GM12874 (cell line): ENCODE data around the gene KCNT1.
A peak's percentile ranks its signal among the peaks of the same experiment; 100 is the strongest.

ENCODE experiments used
- TF ChIP-seq, protein P1 (sequence below): IDR thresholded peaks from 2 replicates; pipeline ENCODE4 v1.5.1; 2011; ENCODE audit warnings: low read depth, mild to moderate bottlenecking, control low read depth, low read length, moderate library complexity; ENCODE audit not compliant: insufficient read depth

The KCNT1 gene

DNA sequence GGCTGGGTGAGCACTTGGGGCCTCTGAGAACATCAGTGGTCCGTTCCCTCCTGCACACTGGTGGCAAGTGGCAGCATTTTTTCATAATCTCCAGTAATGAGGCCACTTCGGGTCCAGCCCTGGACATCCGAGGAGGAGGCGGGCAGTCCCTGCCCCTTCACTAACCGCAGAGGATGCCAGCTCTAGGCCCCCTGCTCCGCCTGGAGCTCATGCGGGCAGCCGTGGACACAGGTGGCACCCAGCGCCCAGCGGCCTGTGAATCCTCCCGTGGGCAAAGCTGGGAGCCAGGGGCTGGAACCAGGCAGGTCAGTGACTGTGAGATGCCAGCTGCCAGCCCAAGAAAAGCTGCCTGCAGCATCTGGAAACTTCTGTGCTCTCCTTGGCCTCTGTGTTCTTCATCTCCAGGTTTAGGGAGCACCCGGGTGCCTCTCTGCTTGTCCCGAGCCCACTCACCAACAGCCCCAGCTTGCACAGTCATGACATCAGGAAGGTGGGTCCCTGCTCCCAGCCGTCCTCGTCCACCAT is 92.4 kb downstream of the KCNT1 start:
- TF ChIP-seq, protein P1, sequence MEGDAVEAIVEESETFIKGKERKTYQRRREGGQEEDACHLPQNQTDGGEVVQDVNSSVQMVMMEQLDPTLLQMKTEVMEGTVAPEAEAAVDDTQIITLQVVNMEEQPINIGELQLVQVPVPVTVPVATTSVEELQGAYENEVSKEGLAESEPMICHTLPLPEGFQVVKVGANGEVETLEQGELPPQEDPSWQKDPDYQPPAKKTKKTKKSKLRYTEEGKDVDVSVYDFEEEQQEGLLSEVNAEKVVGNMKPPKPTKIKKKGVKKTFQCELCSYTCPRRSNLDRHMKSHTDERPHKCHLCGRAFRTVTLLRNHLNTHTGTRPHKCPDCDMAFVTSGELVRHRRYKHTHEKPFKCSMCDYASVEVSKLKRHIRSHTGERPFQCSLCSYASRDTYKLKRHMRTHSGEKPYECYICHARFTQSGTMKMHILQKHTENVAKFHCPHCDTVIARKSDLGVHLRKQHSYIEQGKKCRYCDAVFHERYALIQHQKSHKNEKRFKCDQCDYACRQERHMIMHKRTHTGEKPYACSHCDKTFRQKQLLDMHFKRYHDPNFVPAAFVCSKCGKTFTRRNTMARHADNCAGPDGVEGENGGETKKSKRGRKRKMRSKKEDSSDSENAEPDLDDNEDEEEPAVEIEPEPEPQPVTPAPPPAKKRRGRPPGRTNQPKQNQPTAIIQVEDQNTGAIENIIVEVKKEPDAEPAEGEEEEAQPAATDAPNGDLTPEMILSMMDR = no peak

DNA sequence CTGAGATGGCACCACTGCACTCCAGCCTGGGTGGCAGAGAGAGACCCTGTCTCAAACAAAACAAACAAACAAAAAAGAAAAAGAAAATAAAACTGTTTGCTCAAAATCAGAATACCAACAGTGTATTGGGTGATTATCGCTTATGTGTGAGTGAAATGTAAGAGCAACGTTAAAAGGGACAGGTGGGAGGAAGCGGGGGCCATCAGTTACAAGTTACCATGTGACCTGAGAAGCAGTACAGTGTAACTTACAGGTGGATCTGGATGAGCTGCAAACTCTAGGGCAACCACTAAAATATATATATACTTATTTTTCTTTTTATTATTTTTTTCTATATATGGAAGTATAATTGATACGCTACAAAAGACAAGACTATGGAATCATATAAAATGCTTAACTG is 93.4 kb downstream of the KCNT1 start:
- TF ChIP-seq, protein P1 = no peak

DNA sequence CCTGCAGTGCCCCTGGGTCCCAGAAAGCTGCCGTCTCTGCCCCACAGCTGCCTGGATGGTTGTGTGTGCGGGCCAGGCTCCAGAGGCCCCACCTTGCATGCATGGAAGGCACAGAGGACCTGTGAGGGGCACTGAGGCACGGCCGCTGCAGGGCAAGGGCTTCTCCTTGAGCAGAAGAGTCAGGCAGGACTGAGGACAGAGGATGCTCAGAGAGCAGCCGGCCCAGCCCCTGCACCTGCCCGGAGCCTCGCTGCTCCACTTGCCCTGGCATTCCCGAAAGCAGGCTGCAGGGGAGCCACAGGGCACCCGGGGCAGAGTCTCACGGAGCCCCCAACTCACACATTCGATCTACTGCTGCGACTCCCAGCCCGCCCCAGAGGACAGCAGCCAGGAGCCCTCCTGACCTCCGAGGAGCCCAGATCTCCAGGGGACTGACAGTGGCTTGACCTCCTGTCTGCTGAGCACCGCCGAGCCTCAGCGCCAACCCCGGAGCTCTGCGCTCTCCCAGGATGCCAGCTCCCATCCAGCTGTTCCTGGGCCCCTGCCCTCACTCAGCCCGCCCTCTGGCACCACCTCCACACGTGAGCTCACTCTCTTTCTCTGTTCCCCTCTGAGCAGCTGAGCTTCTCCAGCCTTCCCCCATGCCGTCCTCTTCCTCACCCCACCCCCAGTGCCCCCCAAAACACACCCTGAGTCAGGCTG is 95.0 kb downstream of the KCNT1 start:
- TF ChIP-seq, protein P1 = no peak

DNA sequence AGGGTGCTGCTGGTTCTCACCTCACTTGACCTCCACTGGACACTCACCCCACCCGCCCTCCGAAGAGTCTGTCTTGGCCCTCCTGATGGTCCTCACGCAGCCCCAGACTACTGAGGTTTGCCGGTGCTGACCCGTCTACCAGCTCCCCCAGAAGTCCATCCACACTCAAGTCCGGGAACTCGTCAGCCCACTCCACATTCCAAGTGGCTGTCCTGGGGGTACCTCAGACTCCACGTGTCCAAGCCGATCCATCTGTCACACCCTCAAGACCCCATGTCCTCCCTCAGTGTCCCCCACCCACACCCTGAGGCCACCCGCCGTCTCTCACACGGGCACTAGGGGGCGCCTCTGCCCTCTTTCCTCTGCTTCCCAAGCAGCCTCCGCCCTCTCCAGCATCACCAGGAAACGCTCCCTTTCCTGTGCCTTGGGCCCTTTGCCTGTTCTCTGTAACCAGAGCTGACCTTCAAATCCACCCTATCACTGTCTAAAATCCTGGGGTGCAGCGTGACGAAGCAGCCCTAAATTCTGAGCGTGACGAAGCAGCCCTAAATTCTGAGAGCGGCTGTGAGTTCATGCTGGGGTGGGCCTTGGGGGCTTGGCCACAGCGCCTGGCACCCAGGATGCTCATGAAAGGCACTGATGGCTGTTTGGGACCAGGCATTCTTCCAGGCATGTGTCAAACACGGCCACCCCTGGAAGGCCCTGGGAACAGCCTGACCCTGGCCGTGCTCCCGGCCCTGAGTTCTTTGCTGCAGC is 95.7 kb downstream of the KCNT1 start:
- TF ChIP-seq, protein P1 = peak; percentile 88

DNA sequence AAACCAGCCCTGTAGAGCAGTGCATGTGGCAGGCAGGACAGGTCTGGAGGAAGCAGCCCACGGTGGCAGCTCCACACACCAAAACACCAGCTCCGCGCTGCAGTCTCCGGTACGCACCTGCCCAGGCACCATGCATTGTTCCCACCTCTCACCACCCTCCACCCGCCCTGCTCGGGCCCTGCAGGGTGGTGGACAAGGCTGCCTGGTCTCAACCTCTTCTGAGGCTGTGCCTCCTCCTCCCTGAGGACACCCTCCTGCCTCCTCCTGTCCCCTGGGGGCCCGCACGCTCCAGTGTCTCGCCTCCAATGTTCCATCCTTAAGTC is 96.2 kb downstream of the KCNT1 start:
- TF ChIP-seq, protein P1 = no peak

DNA sequence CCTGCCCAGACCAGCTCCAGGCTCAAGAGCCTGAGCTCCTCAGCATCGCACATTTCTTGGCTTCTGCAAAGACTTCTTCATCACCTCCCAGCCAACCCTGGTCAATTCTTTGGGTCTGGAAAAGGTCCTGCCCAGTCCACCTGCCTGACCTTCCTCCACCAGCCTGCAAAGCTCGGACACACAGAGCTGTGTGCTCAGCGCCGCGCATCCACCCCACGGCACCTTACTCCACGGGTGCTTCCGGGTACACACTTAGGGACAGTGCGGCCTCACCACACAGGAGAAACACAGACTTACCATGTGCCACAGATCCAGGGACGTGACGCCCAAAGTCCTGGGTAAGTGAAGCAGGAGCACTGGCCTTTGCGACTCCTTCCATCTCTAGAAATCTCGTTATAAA is 97.3 kb downstream of the KCNT1 start:
- TF ChIP-seq, protein P1 = no peak

DNA sequence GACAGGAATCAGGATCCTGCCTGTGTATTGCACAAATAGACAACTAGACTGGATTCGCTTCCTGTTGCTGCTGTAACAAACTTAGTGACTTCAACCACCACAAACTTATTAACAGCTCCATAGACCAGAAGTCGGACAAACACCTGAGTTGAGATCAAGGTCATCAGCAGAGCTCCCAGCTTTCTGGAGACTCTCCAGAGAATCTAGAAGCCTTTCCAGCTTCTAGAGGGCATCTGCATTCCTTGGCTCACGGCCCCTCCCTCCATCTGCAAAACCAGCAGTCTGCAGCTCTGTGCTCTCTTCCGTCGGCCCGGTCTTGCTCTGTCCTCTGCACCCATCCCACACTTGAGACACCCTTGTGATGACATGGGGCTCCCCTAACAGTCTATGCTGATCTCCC is 99.1 kb downstream of the KCNT1 start:
- TF ChIP-seq, protein P1 = no peak
